Stomach (tissue), 8 donors: ENCODE results near the gene USO1. TPM values are rescaled to one million over a fixed set of nuclear protein-coding genes. Genes with fewer than 3 reads are reported as not detected.

Experiments used
- polyA plus RNA-seq, 3 donors: library from polyadenylated mRNA; stranded (reverse); fragments of 200-250 nt; gene quantifications; one replicate each; pipeline ENCODE4 v1.2.3, GENCODE V29; 2013
- small RNA-seq, 4 donors: library from RNA; depleted of rRNA; stranded (forward); fragments of <200 nt; gene quantifications; one replicate each; pipeline ENCODE3, GENCODE V24; 2016
- total RNA-seq, 5 donors: library from RNA; depleted of rRNA; stranded (reverse); fragments of >200 nt; gene quantifications; one replicate each; pipeline versions ENCODE4 v1.1.0 to v1.2.3, GENCODE V29; 2014 to 2016
- donor health status: healthy with polysubstance abuse.
- donor health status: Bipolar disorder and iron deficiency.
- donor health status: healthy.

Gene USO1
- total and polyA plus RNA-seq, 8 donors, result 20.6 to 120 (median 39.1) TPM

Small RNA genes lying within 50 kb of the gene (small RNA-seq; reads per million reads assigned to genes)
- 0 to 0.08 (median 0) reads per million in 4 donors for gene RNU2-16P

Other genes starting within 250 kb of the USO1 start
- 10 to 100 TPM in 4 of 5 donors, 1 to 10 TPM in 1; 5.8 to 36.0 (median 14.2) TPM for gene RCHY1, start 210.2 kb upstream of the USO1 start, total RNA-seq
- 10 to 100 TPM in 2 of 3 donors, 1 to 10 TPM in 1; 9.7 to 21.1 (median 17.1) TPM for gene RCHY1, start 210.2 kb upstream of the USO1 start, polyA plus RNA-seq
- 10 to 100 TPM in 3 of 5 donors, 1 to 10 TPM in 1, not detected in 1; 2.0 to 30.3 (median 18.3) TPM for gene THAP6, start 210.1 kb upstream of the USO1 start, total RNA-seq
- gene THAP6, start 210.1 kb upstream of the USO1 start, polyA plus RNA-seq, result 1 to 10 TPM; 3.5 to 6.9 (median 5.8) TPM
- gene ODAPH, start 168.5 kb upstream of the USO1 start, total RNA-seq, result not detected
- under 1 TPM in 1 of 3 donors, not detected in 2; 0.28 TPM for gene ODAPH, start 168.5 kb upstream of the USO1 start, polyA plus RNA-seq
- gene CDKL2, start 94.0 kb upstream of the USO1 start, total RNA-seq, result 10 to 100 TPM in 1 of 5 donors, 1 to 10 TPM in 1, under 1 TPM in 1, not detected in 2; 0.58 to 11.6 (median 1.5) TPM
- under 1 TPM; 0.19 to 0.46 (median 0.25) TPM for gene CDKL2, start 94.0 kb upstream of the USO1 start, polyA plus RNA-seq
- gene G3BP2, start 51.2 kb upstream of the USO1 start, total RNA-seq, result 100 to 1,000 TPM in 1 of 5 donors, 10 to 100 TPM in 4; 24.5 to 183 (median 50.1) TPM
- 10 to 100 TPM; 15.2 to 42.2 (median 30.6) TPM for gene G3BP2, start 51.2 kb upstream of the USO1 start, polyA plus RNA-seq
- not detected for gene PPEF2, start 177.9 kb downstream of the USO1 start, total RNA-seq
- not detected for gene PPEF2, start 177.9 kb downstream of the USO1 start, polyA plus RNA-seq
- gene NAAA, start 216.4 kb downstream of the USO1 start, total RNA-seq, result 10 to 100 TPM in 3 of 5 donors, 1 to 10 TPM in 1, under 1 TPM in 1; 0.58 to 42.5 (median 20.2) TPM
- gene NAAA, start 216.4 kb downstream of the USO1 start, polyA plus RNA-seq, result 10 to 100 TPM in 1 of 3 donors, 1 to 10 TPM in 2; 7.1 to 12.8 (median 8.3) TPM